HepG2 (cell line): ENCODE data around the gene AKR1C3. TPM values are rescaled to one million over a fixed set of nuclear protein-coding genes. Genes with fewer than 3 reads are reported as not detected.

ENCODE experiments used
- BCL6 ChIP-seq: IDR thresholded peaks from 2 replicates; pipeline ENCODE4 v1.6.1; 2016; ENCODE audit warnings: missing genetic modification reagents, missing compliant biosample characterization
- CENPT ChIP-seq: sonication (generic); formaldehyde crosslinking; IDR thresholded peaks from 2 replicates; pipeline ENCODE4 v1.8.0; 2022; ENCODE audit warnings: low read depth, mild to moderate bottlenecking, moderate library complexity, missing genetic modification reagents
- HNF4A ChIP-seq: sonication (generic); formaldehyde crosslinking; IDR thresholded peaks from 2 replicates; pipeline ENCODE4 v1.4.0; 2020; ENCODE audit warnings: missing genetic modification reagents
- KDM5B ChIP-seq: sonication (generic); formaldehyde crosslinking; IDR thresholded peaks from 2 replicates; pipeline ENCODE4 v1.4.0; 2020; ENCODE audit warnings: missing genetic modification reagents, mild to moderate bottlenecking, borderline replicate concordance
- MAFG ChIP-seq: sonication (generic); formaldehyde crosslinking; IDR thresholded peaks from 2 replicates; pipeline ENCODE4 v1.5.1; 2020; ENCODE audit warnings: mild to moderate bottlenecking, missing genetic modification reagents
- RARG ChIP-seq: sonication (generic); formaldehyde crosslinking; IDR thresholded peaks from 2 replicates; pipeline ENCODE4 v1.4.0; 2020; ENCODE audit warnings: low read depth, mild to moderate bottlenecking, missing genetic modification reagents
- RCOR2 ChIP-seq: IDR thresholded peaks from 2 replicates; pipeline ENCODE4 v1.6.1; 2016; ENCODE audit warnings: missing biosample characterization, missing genetic modification reagents
- TBL1XR1 ChIP-seq: fragments of 150-350 bp; IDR thresholded peaks from 2 replicates; pipeline ENCODE4 v1.6.1; 2014; ENCODE audit warnings: borderline replicate concordance, low read length; ENCODE audit not compliant: partially characterized antibody
- TEF ChIP-seq: sonication (generic); formaldehyde crosslinking; IDR thresholded peaks from 2 replicates; pipeline ENCODE4 v1.5.0; 2020; ENCODE audit warnings: missing genetic modification reagents
- ZBTB39 ChIP-seq: sonication (generic); formaldehyde crosslinking; IDR thresholded peaks from 2 replicates; pipeline ENCODE4 v1.5.0; 2020; ENCODE audit warnings: missing genetic modification reagents
- ZNF12 ChIP-seq: sonication (generic); formaldehyde crosslinking; IDR thresholded peaks from 2 replicates; pipeline ENCODE4 v1.5.0; 2020; ENCODE audit warnings: missing genetic modification reagents
- ZNF20 ChIP-seq: sonication (generic); formaldehyde crosslinking; IDR thresholded peaks from 2 replicates; pipeline ENCODE4 v1.4.0; 2020; ENCODE audit warnings: mild to moderate bottlenecking, moderate library complexity, missing genetic modification reagents
- ZNF235 ChIP-seq: sonication (generic); formaldehyde crosslinking; IDR thresholded peaks from 2 replicates; pipeline ENCODE4 v1.8.1; 2023; ENCODE audit warnings: mild to moderate bottlenecking, missing genetic modification reagents, borderline replicate concordance
- ZNF460 ChIP-seq: sonication (generic); formaldehyde crosslinking; IDR thresholded peaks from 2 replicates; pipeline ENCODE4 v1.5.1; 2020; ENCODE audit warnings: missing genetic modification reagents, mild to moderate bottlenecking, borderline replicate concordance
- ZNF543 ChIP-seq: sonication (generic); formaldehyde crosslinking; IDR thresholded peaks from 2 replicates; pipeline ENCODE4 v1.4.0; 2020; ENCODE audit warnings: mild to moderate bottlenecking, missing genetic modification reagents
- polyA plus RNA-seq, 8 experiments: library from polyadenylated mRNA; depleted of rRNA in 3 of 8; stranded (reverse) in 7 of 8; unstranded in 1 of 8; fragments of >200 nt; fragmentation: Illumina TruSeq in 4 of 8; extraction: Trizol in 4 of 8; gene quantifications; 2 replicates each; pipeline versions ENCODE4 v1.2.1 to v1.2.3, GENCODE V29; 2011 to 2016; ENCODE audit warnings: low read depth in 4 of 8, missing spikeins in 1 of 8, mixed read lengths in 1 of 8; ENCODE audit not compliant: insufficient read depth in 1 of 8
- total RNA-seq, 5 experiments: library from RNA; depleted of rRNA; stranded (reverse); fragments of >200 nt; fragmentation: Illumina TruSeq; extraction: Trizol; gene quantifications; 2 replicates each; pipeline ENCODE4 v1.2.3, GENCODE V29; 2016; ENCODE audit warnings: low read depth in 1 of 5
- TF ChIP-seq, protein P1 (sequence below), 2 experiments: fragments of 450-650 bp in 1 of 2; sonication (generic) in 1 of 2; formaldehyde crosslinking in 1 of 2; IDR thresholded peaks; 2 replicates each; pipeline versions ENCODE4 v1.6.1 to v1.8.0; 2016 to 2022; ENCODE audit warnings: antibody characterized with exemption in 1 of 2, mild to moderate bottlenecking in 1 of 2, missing genetic modification reagents in 1 of 2

AKR1C3 gene
- total and polyA plus RNA-seq, 2 of the 13 experiments (the other 11 are each of a cell fraction or from before 2014, with no cell fraction given), result 368 to 532 TPM

GRCh38 chr10:5070648-5071410 lies 23.4 kb upstream of the AKR1C3 start (continued):
- TF ChIP-seq RCOR2 (peak; percentile 12; the same call in 1 of the 2 replicates), TEF (CRISPR knock-in tag) (0 out of 2 replicates have a peak, but pooled peaks have one; percentile 79), ZNF543 (CRISPR knock-in tag) (no peak), ZNF12 (peak; percentile 100), TBL1XR1 (peak; percentile 11), RARG (CRISPR knock-in tag) (0 out of 2 replicates have a peak, but pooled peaks have one; percentile 31), ZNF20 (CRISPR knock-in tag) (0 out of 2 replicates have a peak, but pooled peaks have one; percentile 21), BCL6 (CRISPR knock-in tag) (peak; percentile 49), MAFG (CRISPR knock-in tag) (no peak), HNF4A (CRISPR knock-in tag) (peak; percentile 16; the same call in 1 of the 2 replicates), KDM5B (no peak), ZNF235 (CRISPR knock-in tag) (no peak), ZNF460 (no peak), CENPT (CRISPR knock-in tag) (no peak), ZBTB39 (CRISPR knock-in tag) (0 out of 2 replicates have a peak, but pooled peaks have one; percentile 8)
- TF ChIP-seq, protein P1, sequence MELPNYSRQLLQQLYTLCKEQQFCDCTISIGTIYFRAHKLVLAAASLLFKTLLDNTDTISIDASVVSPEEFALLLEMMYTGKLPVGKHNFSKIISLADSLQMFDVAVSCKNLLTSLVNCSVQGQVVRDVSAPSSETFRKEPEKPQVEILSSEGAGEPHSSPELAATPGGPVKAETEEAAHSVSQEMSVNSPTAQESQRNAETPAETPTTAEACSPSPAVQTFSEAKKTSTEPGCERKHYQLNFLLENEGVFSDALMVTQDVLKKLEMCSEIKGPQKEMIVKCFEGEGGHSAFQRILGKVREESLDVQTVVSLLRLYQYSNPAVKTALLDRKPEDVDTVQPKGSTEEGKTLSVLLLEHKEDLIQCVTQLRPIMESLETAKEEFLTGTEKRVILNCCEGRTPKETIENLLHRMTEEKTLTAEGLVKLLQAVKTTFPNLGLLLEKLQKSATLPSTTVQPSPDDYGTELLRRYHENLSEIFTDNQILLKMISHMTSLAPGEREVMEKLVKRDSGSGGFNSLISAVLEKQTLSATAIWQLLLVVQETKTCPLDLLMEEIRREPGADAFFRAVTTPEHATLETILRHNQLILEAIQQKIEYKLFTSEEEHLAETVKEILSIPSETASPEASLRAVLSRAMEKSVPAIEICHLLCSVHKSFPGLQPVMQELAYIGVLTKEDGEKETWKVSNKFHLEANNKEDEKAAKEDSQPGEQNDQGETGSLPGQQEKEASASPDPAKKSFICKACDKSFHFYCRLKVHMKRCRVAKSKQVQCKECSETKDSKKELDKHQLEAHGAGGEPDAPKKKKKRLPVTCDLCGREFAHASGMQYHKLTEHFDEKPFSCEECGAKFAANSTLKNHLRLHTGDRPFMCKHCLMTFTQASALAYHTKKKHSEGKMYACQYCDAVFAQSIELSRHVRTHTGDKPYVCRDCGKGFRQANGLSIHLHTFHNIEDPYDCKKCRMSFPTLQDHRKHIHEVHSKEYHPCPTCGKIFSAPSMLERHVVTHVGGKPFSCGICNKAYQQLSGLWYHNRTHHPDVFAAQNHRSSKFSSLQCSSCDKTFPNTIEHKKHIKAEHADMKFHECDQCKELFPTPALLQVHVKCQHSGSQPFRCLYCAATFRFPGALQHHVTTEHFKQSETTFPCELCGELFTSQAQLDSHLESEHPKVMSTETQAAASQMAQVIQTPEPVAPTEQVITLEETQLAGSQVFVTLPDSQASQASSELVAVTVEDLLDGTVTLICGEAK (IDR thresholded peaks at IDR 0.05), result no peak
- TF ChIP-seq, protein P1 (CRISPR knock-in tag; IDR thresholded peaks at IDR 0.05), result no peak
